ENCODE data around the gene POLR1D.

The POLR1D gene

DNA sequence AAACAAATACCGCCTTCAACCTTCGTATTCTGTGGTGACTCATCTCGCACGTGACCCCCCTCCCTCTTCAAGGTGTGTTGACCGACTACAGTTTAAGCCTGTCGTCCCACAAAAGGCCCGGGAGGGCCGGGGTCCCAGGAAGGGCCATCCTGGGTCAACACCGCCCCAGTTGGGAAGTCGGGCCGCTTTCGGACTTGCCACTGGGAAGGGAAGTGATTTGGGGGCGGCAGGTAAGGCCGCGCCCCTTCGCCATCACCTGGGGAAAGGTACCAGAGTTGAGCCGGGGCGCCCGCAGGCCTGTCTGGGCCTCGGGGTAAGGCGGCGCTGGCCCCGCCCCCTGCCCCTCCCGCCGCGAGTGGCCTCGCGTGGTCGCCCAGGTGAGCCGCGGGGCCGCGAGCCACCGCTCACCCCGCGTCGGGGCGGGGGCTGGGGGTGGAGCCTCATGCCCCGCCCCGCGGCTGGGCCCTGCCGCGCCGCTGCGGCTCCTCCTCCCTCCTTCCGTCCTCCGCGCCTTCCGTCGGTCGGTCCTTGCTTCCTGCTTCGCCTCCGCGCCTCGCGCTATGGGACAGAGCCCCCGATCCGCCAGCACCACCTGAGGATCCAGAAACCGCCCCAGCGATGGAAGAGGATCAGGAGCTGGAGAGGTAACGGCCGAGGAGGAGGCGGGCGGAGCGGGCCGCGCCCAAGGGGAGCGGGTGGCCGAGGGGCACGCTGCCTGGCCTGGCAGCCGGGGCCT is at the start of gene POLR1D:
POLR1D (plus strand) TSS at position 527 of the 736 bp plus-strand sequence; CDS start at position 619, 92 bp downstream.
- peak; percentile 70 for DNase-seq (ENCODE audit: low read depth)

- DNase-seq (ENCODE audit: low read depth): no peak
Measured at GRCh38 chr13:27572234-27572901, 49.3 kb upstream of the POLR1D start.

DNA sequence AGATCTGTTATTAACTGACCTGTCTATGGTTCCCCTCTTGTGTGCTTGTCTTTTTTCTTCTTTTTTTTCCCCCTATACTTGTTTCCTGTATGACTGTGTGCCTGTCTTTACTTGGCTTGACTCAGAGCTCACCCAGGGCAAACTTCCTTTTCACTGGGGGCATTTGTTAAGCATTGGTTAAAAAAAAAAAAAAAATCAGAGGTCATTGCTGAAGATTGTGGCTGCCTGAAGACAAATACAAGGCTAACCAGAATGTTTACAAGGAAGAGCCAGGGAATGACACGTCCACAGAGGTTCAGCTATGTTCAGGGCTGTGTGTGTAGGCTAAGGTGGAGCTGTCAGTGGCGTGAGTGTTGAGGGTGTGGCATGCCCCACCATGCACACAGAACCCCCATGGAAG is 48.4 kb upstream of the POLR1D start:
- no peak for DNase-seq (ENCODE audit: low read depth)

- no peak for DNase-seq (ENCODE audit: low read depth)
Measured at GRCh38 chr13:27574661-27575060, 47.0 kb upstream of the POLR1D start.

- DNase-seq (ENCODE audit: low read depth): no peak
Measured at GRCh38 chr13:27578121-27579030, 43.3 kb upstream of the POLR1D start.

GRCh38 chr13:27583645-27584044 is 38.0 kb upstream of the POLR1D start:
- DNase-seq (ENCODE audit: low read depth): no peak

GRCh38 chr13:27587095-27587746 is 34.5 kb upstream of the POLR1D start:
- no peak for DNase-seq (ENCODE audit: low read depth)

DNA sequence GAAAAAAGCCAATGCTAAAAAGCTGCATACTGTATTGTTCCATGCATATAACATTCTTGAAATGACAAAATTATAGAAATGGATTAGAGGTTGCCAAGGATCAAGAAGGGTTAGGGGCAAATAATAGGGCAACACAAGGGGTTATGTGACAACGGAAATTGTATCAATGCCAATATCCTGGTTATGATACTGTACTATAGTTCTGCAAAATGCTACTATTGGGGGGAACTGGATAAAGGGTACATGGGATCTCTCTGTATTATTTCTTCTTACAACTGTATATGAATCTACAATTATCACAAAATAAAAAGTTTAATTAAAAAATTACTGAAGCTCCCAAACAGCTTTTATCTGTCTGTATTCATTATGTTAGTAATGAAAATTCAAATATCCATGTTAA is 33.3 kb upstream of the POLR1D start:
- no peak for DNase-seq (ENCODE audit: low read depth)

DNA sequence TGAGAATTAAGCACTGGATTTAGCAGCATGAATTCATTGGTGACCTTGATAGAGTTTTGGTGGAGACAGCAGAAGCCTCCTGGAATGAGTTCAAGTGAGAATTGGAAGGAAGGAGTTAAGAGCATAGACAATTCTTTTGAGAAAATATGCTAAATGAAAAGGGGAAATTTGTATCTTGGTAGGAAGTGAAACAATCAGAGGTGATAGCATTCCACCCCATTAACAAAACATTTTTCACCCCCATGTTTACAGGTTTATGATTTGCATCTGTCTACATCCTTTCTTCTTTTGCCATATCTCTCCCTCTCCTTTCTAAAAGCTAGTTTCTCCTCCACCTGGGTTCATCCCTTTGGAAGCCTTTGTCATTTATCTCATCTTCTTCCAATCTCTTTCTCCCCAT is 28.8 kb upstream of the POLR1D start:
- no peak for DNase-seq (ENCODE audit: low read depth)

DNA sequence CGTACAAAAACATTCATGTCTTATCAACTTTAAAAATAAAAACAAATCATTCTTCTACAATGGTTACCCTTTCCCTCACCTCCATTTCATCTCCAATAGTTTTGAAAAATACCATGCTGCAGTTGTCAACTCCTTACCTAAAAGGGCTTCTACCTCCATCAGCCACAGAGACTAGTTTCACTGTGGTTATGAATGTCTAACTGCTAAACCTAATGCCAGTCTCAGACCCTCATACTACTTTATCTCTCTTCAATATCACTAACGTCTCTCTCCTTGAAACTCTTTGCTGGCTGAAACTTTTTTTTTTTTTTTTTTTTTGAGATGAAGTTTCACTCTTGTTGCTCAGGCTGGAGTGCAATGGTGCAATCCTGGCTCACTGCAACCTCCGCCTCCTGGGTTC is 28.4 kb upstream of the POLR1D start:
- no peak for DNase-seq (ENCODE audit: low read depth)

GRCh38 chr13:27595055-27595811 is 26.5 kb upstream of the POLR1D start:
- no peak for DNase-seq (ENCODE audit: low read depth)

DNA sequence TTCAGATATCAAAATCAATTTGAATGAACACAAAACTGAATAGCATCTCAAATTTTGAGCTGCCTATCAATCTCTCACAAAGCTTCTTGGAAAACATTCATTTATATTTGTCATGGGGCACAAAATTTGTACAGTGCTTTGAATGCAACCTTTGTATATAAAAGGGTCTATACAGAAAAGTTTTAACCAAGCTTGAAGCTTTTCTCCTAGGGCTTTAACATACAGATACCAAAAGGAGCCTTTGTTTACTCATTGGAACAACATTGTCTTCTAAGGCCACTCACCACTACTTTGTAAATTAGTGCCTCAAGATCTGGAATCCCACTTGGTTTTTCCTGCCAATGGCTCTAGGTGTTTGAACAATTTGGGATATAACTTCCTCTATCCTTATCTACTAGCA is 22.6 kb upstream of the POLR1D start:
- no peak for DNase-seq (ENCODE audit: low read depth)

DNA sequence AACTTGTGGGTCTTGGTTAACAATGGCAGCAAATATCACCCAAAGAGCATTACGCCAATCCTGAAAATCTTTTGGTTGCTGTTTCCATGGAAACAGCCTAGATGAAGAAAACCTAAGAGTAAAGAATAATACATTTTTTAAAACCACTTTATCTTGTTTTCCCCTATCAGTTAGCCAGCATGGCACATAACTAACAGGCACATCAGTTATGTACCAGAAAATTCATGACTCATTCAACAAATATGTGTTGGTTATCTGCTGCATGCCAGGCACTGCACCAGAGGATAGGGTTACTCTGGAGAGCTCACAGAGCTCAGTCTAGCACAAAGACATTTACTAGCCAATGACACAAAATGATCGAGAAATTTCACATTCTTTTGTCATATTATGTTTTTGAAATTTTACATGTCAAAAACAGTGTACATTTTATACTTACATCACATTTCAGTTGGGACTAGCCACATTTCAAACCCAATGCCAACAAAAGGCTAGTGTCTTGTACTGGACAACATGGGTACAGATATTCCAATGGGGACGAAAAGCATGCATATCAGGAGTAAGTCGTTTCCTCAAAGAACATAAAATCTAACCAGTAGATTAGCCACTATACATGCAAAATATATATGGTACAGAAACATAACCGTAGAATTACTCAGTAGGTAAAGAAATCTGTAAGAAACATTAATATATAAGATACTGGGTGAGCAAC is 21.7 kb upstream of the POLR1D start:
- no peak for DNase-seq (ENCODE audit: low read depth)

- DNase-seq (ENCODE audit: low read depth): no peak
Measured at GRCh38 chr13:27600711-27601110, 21.0 kb upstream of the POLR1D start.

- no peak for DNase-seq (ENCODE audit: low read depth)
Measured at GRCh38 chr13:27601208-27601607, 20.5 kb upstream of the POLR1D start.

- no peak for DNase-seq (ENCODE audit: low read depth)
Measured at GRCh38 chr13:27601803-27602202, 19.9 kb upstream of the POLR1D start.

GRCh38 chr13:27605099-27605498 is 16.6 kb upstream of the POLR1D start:
- no peak for DNase-seq (ENCODE audit: low read depth)

DNA sequence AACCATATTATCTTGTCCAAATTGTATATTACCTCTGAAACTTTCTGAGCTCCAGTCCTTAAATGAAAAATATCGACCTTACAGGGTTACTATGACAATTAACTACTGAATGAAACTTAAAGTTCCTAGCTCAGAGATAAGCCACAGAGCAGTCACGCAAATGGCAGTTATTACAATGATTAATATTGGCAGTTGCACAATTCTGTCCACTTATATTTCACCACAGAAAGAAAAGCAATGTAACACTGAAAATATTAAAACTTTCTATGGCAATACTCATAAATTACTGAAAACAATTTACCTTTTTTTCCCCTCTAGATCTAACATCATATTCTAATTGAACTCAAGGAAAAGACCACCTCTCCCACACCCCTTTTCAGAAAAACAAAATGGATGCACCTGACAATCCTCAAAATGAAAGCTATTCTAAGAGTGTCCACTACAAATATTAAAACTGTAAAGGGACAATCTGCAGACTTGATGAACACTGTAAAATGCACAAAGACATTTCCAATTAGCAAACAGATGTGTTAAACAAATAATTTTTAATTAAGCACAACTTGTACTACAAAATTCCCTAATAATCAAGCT is 16.0 kb upstream of the POLR1D start:
- DNase-seq (ENCODE audit: low read depth): no peak

- no peak for DNase-seq (ENCODE audit: low read depth)
Measured at GRCh38 chr13:27607125-27607524, 14.6 kb upstream of the POLR1D start.

DNA sequence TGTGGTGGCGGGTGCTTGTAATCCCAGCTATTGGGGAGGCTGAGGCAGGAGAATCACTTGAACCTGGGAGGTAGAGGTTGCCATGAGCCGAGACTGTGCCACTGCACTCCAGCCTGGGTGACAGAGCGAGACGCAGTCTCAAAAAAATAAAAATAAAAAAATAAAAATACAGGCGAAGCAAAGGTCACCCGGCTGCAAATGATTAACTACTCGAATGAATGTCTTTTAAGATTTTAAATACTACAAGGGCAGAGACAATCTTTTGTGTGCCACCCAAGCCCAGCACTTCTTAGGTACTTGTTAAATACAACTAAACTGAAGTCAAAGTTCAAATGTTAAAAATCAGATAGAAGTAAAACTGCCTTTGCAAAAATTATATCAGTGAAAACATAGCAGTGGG is 8.1 kb upstream of the POLR1D start:
- no peak for DNase-seq (ENCODE audit: low read depth)

All from stimulated activated CD8-positive, alpha-beta memory T cell treated with anti-CD3 and anti-CD28 coated beads, Interleukin-12 subunit alpha, Interleukin-12 subunit beta, amount 100 ng/mL, for 1 hour (primary cell).